PC-9 (cell line): Measurements from ENCODE around the gene TUBB2B. TPM values are rescaled to one million over a fixed set of nuclear protein-coding genes. Genes with fewer than 3 reads are reported as not detected.

Experiments
- BruUV-seq: library from RNA; stranded (reverse); fragments of 400-500 nt; replicated peaks from 2 replicates; lab custom pipeline; 2021; lab: Mats Ljungman, UMichigan
- CTCF ChIA-PET: fragments of 300-600 bp; sonication (Branson Sonifier 250); formaldehyde crosslinking; loops from one replicate; lab custom pipeline; 2022; ENCODE audit warnings: antibody characterized with exemption; lab: Charles Lee
- POLR2A ChIA-PET: fragments of 300-600 bp; sonication (Branson Sonifier 250); formaldehyde crosslinking; loops from one replicate; lab custom pipeline; 2022; ENCODE audit warnings: antibody characterized with exemption; ENCODE audit not compliant: unreplicated experiment; lab: Charles Lee
- DNase-seq, 2 experiments: peaks; one replicate each; pipeline versions ENCODE4 v3.0.0 to v3.0.0-alpha.2; 2015 to 2022; ENCODE audit warnings: mixed read lengths in 1 of 2
- H2AFZ ChIP-seq: fragments of 200-600 bp; sonication (generic); 2 replicates; pipeline ENCODE4 v1.8.1; 2017; ENCODE audit warnings: antibody characterized with exemption
- H3F3A ChIP-seq: fragments of 200-600 bp; sonication (generic); 2 replicates; pipeline ENCODE4 v1.8.1; 2017; ENCODE audit warnings: antibody characterized with exemption, mild to moderate bottlenecking, low read depth; ENCODE audit not compliant: insufficient read depth
- H3K27ac ChIP-seq: fragments of 200-600 bp; sonication (generic); 2 replicates; pipeline ENCODE4 v1.6.1; 2016; ENCODE audit warnings: mixed run types
- H3K27me3 ChIP-seq: fragments of 200-600 bp; sonication (generic); 2 replicates; pipeline ENCODE4 v1.6.1; 2016; ENCODE audit warnings: low read depth, mixed run types; ENCODE audit not compliant: insufficient read depth
- H3K36me3 ChIP-seq: fragments of 200-600 bp; sonication (generic); 2 replicates; pipeline ENCODE4 v1.6.1; 2016; ENCODE audit warnings: low read depth, mixed run types
- H3K4me1 ChIP-seq: fragments of 200-600 bp; sonication (generic); replicated peaks from 2 replicates; pipeline ENCODE4 v1.6.1; 2016; ENCODE audit warnings: mixed run types; ENCODE audit not compliant: insufficient read depth
- H3K4me2 ChIP-seq: fragments of 200-600 bp; sonication (generic); 2 replicates; pipeline ENCODE4 v1.6.1; 2017; ENCODE audit warnings: mixed run types
- H3K4me3 ChIP-seq: fragments of 200-600 bp; sonication (generic); 2 replicates; pipeline ENCODE4 v1.6.1; 2016; ENCODE audit warnings: mixed run types
- H3K79me2 ChIP-seq: fragments of 200-600 bp; sonication (generic); 2 replicates; pipeline ENCODE4 v1.6.1; 2017; ENCODE audit warnings: low read depth, mixed run types
- H3K9me2 ChIP-seq: fragments of 200-600 bp; sonication (generic); 2 replicates; pipeline ENCODE4 v1.8.1; 2017; ENCODE audit warnings: mild to moderate bottlenecking; ENCODE audit not compliant: insufficient read depth
- H3K9me3 ChIP-seq: fragments of 200-600 bp; sonication (generic); 2 replicates; pipeline ENCODE4 v1.8.1; 2016; ENCODE audit warnings: low read depth; ENCODE audit not compliant: insufficient read depth
- H4K20me1 ChIP-seq: fragments of 200-600 bp; sonication (generic); 2 replicates; pipeline ENCODE4 v1.8.1; 2017; ENCODE audit not compliant: insufficient read depth
- CTCF ChIP-seq: fragments of 200-600 bp; sonication (generic); conservative IDR thresholded peaks from 2 replicates; pipeline ENCODE4 v1.6.1; 2017; ENCODE audit warnings: mixed run types, antibody characterized with exemption, mild to moderate bottlenecking, moderate library complexity
- EZH2 ChIP-seq: fragments of 200-600 bp; sonication (generic); IDR thresholded peaks from 2 replicates; pipeline ENCODE4 v1.8.0; 2017; ENCODE audit warnings: antibody characterized with exemption, low read depth
- intact Hi-C: fragments of 100-400 bp; cut with micrococcal nuclease; formaldehyde crosslinking; loops from one replicate; pipeline ENCODE4 v1.10.0; 2022; ENCODE audit not compliant: unreplicated experiment
- total RNA-seq: library from RNA; stranded (reverse); gene quantifications from 2 replicates; pipeline ENCODE4 v1.2.3, GENCODE V29; 2021

TUBB2B gene
- total RNA-seq, 1 experiment from 2014 or later = 1.3 TPM

GRCh38 chr6:3267162-3267561, 39.7 kb upstream of the TUBB2B start:
- DNase-seq = no peak
- Histone ChIP-seq H3K36me3 (no peaks in the 10 kb centered on the region), H3K79me2 (peaks cover 6% of the 10 kb centered on the region; the same call in 1 of the 2 replicates), H3K9me2 (no peaks in the 10 kb centered on the region), H3K4me1 (no peaks in the 10 kb centered on the region), H3K9me3 (no peaks in the 10 kb centered on the region), H3F3A (no peaks in the 10 kb centered on the region), H3K4me3 (no peak overlapping the region), H3K27me3 (no peaks in the 10 kb centered on the region), H2AFZ (no peak overlapping the region), H3K4me2 (no peak overlapping the region), H3K27ac (no peak overlapping the region), H4K20me1 (no peaks in the 10 kb centered on the region; the same call in 1 of the 2 replicates)
- TF ChIP-seq CTCF (no peak), EZH2 (no peak)
- intact Hi-C loops = no loop called here
- no TSS peak for BruUV-seq
- ChIA-PET POLR2A (no interaction called here), CTCF (no interaction called here)

GRCh38 chr6:3266170-3266569, 38.7 kb upstream of the TUBB2B start:
- H3K79me2 ChIP-seq = peaks cover 16% of the 10 kb centered on the region
- POLR2A ChIA-PET = interaction anchor here (0.6 kb wide), 1 partner anchor 774 kb away, joined by 5 read pairs; no protein-coding TSS in a partner anchor
- no peak for DNase-seq
- H3F3A ChIP-seq = no peaks in the 10 kb centered on the region
- H3K4me1 ChIP-seq = no peaks in the 10 kb centered on the region
- no TSS peak for BruUV-seq
- no peaks in the 10 kb centered on the region for H3K9me3 ChIP-seq
- TF ChIP-seq CTCF (no peak), EZH2 (no peak)
- no peaks in the 10 kb centered on the region; the same call in 1 of the 2 replicates for H4K20me1 ChIP-seq
- intact Hi-C loops = no loop called here
- H3K4me2 ChIP-seq = no peak overlapping the region
- H3K4me3 ChIP-seq = no peak overlapping the region
- no peaks in the 10 kb centered on the region for H3K9me2 ChIP-seq
- CTCF ChIA-PET = no interaction called here
- no peaks in the 10 kb centered on the region for H3K27me3 ChIP-seq
- no peak overlapping the region for H3K27ac ChIP-seq
- H3K36me3 ChIP-seq = no peaks in the 10 kb centered on the region
- H2AFZ ChIP-seq = no peak overlapping the region

GRCh38 chr6:3265671-3266070, 38.2 kb upstream of the TUBB2B start:
- H4K20me1 ChIP-seq = no peaks in the 10 kb centered on the region; the same call in 1 of the 2 replicates

More at GRCh38 chr6:3265671-3266070, 38.2 kb upstream of the TUBB2B start:
- no peaks in the 10 kb centered on the region for H3K27me3 ChIP-seq
- no peak overlapping the region for H2AFZ ChIP-seq
- intact Hi-C loops = no loop called here
- H3K27ac ChIP-seq = no peak overlapping the region
- no peak for DNase-seq
- ChIA-PET CTCF (no interaction called here), POLR2A (interaction anchor here (0.6 kb wide), 1 partner anchor 774 kb away, joined by 5 read pairs; no protein-coding TSS in a partner anchor)
- no peak overlapping the region for H3K4me2 ChIP-seq
- no TSS peak for BruUV-seq
- H3K36me3 ChIP-seq = no peaks in the 10 kb centered on the region
- H3K4me1 ChIP-seq = no peaks in the 10 kb centered on the region
- TF ChIP-seq EZH2 (no peak), CTCF (no peak)
- peaks cover 21% of the 10 kb centered on the region for H3K79me2 ChIP-seq
- H3K9me3 ChIP-seq = no peaks in the 10 kb centered on the region
- no peaks in the 10 kb centered on the region for H3F3A ChIP-seq
- H3K9me2 ChIP-seq = no peaks in the 10 kb centered on the region
- H3K4me3 ChIP-seq = no peak overlapping the region
